GM12873 (cell line): ENCODE results near the gene DPP9.

Source experiments
- CTCF ChIP-seq: IDR thresholded peaks from 2 replicates; pipeline ENCODE4 v1.5.1; 2012; ENCODE audit warnings: low read depth, mild to moderate bottlenecking, moderate library complexity, low read length, control low read depth; ENCODE audit not compliant: insufficient read depth; ENCODE audit errors: missing control alignments

The DPP9 gene

GRCh38 chr19:4636761-4637160, 86.9 kb downstream of the DPP9 start:
- no peak for TF ChIP-seq CTCF

GRCh38 chr19:4636151-4636717, 87.4 kb downstream of the DPP9 start:
- TF ChIP-seq CTCF, result peak; percentile 84

- no peak for TF ChIP-seq CTCF
These were observed 87.9 kb downstream of the DPP9 start for GRCh38 chr19:4635754-4636116.

GRCh38 chr19:4633140-4633967, 90.3 kb downstream of the DPP9 start:
- peak; percentile 96 for TF ChIP-seq CTCF
